ENCODE data around the gene NLRX1.

- TF ChIP-seq CTCF (IDR thresholded peaks at IDR 0.05), result no peak
- TF ChIP-seq POLR2A (IDR thresholded peaks at IDR 0.05), result no peak
Measured at GRCh38 chr11:119120639-119121007, 47.9 kb upstream of the NLRX1 start.
